COR-L47 (cell line): ENCODE measurements around the gene NCAM2.

Experiments used
- DNase-seq: peaks from one replicate; lab custom pipeline; 2025; lab: John Stamatoyannopoulos, UW

NCAM2 gene

DNA sequence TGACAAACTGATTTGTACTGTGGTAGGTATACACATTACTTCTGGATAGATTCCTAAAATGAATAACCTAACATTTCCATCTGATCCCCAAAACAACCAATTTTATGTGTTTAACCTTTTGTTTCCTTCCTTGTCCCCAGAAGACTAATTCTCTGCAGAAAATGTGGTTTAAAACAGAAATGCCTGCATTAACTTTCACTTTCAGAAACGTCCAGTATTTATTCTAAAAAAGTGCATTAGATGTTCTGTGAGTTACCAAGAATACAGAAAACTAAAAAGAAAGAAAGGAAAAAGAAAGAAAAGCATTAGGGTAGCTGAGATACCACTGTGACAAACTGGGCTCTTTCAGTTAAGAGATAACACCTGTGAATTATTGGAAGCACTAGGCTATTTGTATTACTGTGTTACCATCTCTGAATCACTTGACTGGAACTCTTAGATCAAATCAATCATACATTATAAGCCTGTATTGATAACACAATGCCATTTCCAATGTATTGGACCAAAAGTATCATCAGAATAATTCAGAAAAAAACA lies 177.7 kb downstream of the NCAM2 start:
- DNase-seq = no peak

DNA sequence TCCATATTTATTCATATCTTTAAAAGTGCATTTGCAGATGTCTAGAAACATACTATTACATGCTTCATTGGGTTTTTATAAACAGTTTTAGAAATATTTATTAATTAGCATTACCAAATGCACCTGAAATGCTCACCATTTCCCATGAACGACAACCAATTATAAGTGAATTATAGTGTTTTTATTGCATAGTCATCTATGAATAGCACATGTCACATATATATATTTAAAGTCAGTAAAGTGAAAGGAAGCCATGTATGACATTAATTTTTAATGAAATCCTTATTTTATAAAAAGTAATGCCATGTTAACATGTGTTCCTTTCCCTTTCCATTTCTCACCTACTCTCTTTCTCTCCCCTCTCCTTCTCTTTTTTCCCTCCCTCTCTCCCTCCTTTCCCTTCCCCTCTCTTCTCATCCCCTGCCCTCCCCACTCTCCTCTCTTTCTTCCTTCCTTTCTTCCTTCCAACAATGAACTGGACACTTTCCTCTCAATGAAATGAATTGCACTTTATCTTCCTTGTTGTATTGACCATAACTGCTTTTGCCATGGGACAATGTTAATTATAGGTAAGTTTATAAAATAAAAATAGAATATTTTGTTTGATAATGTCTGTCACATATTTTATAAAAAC lies 179.3 kb downstream of the NCAM2 start:
- DNase-seq = no peak

DNA sequence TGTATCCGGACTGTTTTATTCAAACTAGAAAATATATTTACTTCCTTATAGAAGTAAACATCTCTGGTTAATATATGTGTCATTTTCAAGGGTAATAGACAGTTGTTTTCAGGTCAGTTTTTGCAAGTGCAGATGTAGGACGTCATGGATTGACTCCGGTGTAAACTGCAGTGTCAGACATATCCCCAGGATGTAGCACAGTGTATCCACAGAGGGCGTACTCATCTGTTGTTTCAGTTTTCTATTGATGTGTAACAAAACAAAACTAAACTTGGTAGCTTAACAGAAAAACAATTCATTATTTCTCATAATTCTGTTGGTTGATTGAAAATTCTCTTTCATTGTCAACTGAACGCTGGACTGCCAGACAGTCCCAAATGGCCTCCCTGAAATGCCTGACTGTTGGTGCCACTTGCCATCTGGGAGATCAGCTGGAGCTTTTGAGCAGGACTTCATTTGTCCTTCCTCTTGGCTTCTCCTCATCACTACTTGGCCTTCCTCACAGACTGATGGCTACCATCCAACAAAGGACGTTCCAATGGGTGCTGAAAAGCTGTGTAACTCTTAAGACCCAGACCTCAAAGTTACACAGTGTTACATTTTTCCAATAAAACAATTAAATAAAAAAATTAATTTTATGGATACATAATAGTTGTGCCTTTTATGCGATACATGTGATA lies 181.6 kb downstream of the NCAM2 start:
- DNase-seq = no peak

DNA sequence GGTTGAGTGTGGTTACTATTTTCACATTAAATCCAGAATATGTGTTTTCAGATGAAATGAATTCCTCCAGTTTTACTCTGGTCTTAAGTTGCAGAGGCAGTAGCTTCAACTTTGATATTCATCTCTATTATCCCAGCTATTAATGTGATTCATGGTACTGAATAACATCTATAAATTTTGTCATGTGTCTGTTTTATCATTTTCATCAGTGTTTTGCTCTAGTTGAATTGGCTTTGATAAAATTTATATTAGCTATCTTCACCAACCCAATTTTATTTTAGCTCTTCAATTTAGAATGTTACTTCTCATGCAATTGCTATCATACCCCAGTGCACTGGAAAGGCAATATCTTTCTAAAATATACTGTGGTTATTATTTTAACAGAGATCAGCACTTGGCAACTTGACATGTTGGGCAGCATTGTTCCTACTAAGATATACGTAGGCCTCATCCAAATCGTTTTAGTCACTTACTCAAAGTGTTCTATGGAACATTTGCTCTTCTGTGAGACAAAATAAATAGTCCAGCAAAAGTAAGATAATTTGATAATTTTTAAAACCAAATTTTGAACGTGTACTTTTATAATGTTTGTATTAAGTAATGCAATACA lies 184.3 kb downstream of the NCAM2 start:
- no peak for DNase-seq

DNA sequence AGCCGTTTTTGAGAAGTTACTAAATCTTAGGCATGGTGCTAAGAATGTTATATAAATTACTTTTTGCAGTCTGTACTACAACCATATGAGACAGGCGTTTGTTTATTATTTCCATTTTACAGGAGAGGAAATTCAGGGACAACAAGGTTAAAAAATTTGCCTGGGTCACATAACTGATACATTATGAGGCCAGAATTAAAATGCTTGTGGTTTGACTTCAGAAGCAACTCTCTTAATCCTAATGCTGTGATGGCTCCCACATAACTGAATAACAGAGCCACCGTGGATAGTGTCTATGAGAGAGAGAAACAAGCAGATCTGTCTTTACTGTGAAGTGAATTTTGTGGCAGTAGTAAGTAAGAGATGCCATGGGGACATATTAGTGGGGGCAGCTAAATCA lies 184.9 kb downstream of the NCAM2 start:
- no peak for DNase-seq

DNA sequence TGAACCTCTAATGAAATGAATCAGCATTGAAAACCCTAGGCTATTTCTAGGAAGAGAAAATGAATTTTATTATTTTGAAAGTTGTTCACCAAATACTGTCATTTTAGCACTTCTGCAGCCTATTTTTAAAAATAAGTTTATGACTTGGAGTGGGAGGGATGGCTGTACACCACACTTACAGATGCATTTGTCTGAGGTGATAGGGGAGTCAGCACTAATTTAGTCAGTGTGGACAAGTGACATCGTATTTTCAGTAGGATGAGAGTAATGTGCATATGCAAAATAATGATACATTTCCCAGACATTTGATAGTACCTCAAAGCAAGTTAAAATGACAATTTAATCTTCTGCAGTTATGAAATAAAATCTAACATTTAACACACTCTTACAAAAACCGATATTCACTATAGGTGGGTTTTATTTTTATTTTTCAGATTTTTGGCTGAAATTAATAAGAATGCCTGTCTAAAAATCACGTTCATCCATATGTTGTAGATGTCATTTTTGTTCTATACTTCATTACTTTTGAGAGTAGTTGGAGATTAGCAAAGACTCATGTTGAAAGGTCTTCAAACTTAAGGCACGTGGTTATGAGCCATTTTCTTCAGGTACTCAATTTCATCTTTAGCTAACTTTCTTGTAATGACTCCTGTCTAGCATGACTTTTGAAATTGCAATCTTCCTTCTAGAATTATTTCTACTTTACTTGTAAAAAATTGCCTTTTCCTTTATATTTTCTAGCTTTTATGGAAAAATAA lies 186.7 kb downstream of the NCAM2 start:
- no peak for DNase-seq

DNA sequence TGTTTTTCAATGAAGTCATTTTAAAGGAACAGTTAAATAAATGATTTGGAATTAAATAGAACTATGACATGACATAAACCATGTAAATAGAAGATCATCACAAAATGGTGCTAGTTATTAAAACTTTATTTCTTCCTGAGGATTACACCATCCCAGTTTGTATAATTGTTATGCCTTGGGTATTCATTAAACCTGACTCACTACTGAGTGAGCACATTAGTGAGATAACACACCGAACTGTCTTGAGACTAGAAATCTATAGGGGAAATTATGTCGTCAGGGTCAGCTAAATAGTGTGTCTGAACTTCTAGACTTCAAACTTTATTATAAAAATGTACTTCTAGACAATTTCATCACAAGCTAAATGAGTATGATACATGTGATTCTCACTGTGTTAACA lies 189.4 kb downstream of the NCAM2 start:
- no peak for DNase-seq

DNA sequence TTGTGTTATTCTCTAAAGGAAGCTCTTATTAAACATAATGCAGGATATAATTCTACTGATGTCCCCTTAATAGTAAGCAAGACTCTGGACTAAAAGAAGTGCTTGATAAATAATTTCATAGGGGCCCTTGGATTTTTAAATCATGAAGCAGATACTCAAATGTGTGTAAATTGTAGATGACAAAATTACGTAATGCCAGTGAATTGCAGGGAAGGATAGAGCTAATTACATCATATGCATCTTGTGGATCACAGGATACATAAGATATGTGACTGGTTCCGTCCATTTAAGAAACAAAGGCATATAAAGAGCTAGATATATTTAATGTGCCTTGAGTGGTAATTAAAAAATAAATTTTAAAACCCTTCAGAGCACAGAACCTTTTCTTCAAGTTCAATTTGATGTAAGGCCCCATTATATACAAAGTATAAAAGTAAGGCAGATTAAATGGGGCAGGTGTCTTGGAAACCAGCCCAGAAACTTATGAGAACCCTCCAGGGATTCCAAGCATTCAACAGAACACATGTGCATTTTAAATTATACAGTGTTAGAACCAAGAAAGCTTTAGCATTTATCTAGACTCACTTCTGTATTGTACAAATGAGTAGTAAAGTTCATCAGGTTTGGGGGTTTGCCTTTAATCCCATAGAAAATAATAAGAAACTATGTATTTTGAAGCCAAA lies 190.4 kb downstream of the NCAM2 start:
- peak; percentile 14 for DNase-seq

DNA sequence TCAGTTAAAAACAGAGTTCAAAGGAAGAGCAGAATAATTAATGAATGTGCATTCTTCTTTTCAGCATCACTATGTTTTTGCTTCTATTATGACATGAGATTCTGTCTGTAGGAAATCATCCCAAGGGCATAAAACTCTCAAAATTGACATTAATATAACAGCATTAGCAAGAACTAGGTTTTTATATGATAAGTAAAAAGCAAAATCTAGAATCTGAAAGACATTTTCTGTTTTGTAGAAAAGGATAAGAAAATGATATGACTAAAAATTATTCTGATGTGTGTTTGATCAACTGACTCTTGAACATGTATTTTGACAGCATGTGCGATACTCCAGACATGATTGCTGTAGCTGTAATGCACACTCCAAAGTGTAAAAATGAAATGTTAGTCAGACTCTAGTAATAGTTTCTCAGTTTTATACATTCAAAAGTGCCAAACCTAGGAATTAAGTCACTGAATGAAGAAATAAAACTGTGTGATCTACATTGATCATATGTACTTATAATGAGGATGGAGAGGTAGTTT lies 197.3 kb downstream of the NCAM2 start:
- no peak for DNase-seq

DNA sequence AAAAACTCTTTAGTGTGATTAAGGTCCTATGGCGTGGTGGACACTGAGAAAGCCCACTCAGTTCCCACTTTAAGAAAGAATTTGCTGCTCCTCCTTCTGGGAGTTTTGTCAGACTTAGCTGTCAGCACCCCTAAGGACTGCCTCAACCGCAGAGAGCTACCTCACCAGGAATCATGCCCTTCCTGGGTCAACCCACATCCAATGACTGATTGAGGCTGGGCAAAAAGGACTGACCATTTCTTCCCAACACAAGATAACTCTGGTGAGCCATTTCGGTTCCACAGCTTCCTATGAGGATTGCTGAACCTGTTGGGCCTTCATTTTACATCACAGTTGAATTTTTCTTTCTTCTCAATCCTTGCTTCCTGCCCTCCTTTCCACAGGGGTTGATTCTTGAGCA lies 197.9 kb downstream of the NCAM2 start:
- DNase-seq = no peak

DNA sequence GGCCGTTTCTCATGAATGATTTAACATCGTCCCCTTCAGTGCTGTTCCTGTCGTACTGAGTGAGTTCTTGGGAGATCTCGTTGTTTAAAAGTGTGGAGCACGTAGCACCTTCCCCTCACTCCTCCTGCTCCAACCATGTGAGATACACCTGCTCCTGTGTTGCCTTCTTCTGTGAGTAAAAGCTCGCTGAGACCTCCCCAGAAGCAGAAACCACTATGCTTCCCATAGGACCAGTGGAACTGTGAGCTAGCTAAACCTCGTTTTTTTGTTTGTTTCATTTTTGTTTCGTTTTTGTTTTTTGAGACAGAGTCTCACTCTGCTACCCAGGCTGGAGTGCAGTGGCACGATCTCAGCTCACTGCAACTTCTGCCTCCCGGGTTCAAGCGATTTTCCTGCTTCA lies 198.6 kb downstream of the NCAM2 start:
- no peak for DNase-seq

DNA sequence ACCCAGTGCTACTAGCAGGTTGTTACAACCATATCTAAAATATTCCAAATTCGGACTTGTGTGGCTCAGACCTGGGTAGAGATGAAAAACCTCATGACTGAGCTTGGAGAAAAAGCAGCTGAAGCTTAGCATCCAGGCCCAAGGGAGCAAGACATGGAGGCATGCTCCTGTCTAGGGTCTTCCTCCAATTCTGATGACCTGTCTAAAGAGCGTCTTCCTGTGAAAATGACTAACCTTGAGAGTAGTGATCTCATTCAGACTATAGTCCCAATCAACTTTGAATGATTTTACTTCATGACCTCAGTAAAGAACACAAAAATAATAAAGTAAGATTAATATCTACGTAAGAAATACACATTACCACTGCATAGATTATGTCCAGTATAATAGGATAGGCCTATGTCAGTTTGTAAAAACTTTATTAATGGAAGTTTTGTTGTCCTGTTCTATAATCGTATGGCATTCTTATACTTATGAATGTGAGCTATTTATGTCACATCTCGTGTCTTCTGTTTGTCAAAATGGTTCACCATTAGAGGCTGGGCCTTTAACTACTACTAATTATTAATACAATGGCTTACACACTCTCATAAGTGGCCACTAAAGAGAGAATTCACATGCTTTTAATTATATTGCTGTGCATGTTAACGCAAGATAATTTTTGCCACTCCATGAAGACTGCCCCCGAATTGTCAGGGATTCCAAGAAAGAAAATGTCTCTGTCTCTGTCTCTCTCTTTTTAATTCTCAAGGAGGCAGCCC lies 201.3 kb downstream of the NCAM2 start:
- no peak for DNase-seq

DNA sequence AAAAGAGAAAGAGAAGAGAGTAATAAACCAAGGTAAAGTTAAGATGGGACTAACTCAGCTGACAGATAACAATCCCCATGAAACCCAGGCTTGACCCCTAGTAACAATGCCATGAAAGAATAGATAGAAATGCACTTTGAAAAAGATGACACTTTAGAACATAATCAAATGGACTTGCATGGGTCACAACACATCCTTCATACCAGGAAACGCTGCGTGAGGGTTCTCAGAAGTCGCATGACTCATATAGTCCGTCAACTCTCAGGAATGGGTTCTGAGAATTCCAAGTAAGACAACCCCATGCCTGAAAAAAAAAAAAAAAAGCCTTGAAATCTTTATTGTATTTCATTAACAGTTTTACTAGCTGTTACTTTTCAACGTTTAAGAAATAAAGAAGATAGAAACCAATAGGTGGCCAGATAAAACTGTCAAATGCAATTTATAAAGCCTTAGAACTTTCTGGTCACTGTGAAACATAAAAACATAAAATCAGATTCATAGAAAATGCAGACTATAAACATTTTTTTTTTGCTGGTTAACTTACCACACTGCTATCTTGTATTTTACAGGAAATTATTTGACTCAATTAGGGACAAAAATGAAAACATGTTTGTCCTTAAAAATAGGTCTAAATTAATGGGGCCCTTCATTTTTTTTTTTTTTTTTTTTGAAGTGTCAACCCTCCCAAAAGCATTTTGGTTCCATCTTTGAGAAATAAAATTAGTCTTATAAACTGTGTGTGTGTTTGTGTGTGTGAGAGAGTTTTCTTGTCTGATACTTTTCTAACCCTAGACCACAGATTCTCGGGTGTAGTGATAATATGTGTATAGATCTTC lies 202.1 kb downstream of the NCAM2 start:
- no peak for DNase-seq

DNA sequence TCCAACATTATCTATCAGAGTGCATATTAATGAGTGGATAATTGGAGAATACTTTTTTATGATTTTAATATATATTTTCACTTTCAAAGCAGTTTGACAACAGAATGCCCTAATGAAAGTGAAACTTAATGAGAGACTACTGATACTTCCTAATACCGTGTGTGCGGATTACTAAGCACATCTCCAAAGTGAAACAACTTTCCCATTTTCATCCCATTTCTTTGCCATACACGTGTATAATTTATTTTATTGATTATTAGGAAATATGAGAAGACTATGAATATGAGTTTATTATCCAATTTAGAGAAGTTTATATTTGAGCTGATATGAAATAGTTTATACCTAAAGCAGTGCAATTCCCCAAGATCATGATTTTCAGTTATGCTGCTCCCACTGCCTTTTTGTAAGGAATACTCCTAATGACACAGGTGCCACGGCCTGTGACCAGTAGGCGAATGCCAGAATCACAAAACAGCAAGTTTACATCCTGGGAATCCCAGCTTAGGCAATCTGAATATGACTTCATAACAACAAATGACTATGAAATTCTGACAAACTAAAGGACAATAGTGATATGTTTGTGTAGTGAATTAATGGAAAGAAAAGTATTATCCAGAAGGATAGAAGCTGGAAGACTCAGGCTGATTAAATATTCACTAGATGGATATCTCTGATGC lies 202.9 kb downstream of the NCAM2 start:
- DNase-seq = no peak

DNA sequence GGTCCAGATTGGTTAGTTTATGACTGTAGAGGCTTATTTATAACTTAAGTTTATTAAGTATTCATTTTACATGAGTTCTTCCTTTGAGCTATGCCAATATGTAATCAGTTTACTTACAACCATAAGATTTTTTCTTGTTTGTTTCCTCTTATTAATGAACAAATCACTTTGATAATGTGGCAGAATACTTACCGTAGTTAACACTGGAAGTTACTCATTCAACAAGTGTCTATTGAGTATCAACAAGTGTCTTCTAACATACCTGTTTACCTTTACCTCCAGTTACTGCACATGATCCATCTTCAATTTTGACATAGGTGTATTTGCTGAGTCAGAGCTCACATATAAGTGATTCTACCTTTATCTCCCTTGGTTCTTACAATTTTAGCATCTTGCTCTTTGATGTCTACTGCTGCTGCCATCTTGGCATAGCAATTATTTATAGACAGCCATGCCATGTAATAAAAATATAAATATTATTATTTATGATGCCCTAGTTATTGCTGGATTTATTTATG lies 205.7 kb downstream of the NCAM2 start:
- DNase-seq = no peak

DNA sequence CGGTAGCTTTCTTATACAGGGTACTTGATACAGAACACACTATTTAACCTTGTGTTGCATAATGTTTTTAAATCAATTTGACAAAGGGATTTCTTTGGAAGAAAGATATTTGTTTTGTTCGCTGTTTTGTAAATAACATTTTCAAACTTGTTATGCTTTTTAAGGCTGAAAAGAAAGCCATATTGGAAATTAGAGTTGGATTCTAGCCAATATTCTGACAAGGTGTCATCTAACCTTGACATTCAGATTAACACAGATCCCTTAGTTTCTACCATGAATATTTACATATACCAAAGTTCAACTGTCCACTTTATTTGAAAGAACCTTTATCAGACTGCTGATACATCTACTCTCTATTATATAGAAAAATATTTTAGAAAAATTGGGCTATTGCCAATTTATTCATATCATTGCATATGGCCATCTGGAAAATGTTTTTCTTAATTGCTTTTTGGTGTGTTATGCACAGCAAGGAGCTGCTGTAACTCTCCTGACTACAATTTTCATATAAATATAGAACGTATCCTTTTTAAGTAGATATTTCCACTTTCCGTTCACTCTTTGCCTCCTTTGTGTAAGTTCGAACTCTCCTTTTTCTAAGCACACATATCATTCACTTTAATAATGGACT lies 206.3 kb downstream of the NCAM2 start:
- DNase-seq = no peak

DNA sequence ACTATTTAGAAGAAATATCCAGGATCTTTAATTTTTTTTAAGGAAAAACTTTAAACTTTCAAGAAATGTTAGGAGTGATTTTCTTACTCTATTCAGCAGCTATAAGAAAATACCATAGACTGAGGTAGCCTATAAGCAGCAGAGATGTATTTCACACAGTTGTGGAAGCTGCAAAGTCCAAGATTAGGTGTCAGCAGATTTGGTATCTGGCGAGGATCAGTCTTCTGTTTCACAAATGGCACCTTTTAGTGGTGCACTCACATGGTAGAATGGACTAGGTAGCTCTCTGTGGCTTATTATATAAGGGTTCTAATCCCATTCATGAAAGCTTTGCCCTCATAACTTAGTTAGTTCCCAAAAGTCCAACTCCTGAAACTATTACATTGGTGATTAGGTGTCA lies 207.4 kb downstream of the NCAM2 start:
- no peak for DNase-seq

DNA sequence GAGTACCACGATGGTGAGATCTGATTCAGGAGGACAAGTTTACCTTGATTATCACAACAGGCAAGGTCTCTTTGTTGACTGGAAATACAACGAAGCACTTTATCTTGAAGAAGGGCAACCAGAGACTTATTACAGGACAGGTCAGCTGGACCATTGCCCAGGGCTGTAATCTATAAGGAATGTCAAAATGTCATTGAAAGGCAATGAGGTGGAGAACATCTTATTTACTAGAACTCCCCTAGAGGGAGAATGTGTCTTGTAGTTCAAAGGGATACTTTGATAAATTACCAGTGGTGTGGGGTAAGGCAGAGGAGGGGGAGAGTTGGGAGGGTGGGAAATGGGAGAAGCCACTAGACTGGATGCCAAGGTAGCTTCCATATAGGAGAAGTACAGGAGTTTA lies 212.3 kb downstream of the NCAM2 start:
- no peak for DNase-seq

DNA sequence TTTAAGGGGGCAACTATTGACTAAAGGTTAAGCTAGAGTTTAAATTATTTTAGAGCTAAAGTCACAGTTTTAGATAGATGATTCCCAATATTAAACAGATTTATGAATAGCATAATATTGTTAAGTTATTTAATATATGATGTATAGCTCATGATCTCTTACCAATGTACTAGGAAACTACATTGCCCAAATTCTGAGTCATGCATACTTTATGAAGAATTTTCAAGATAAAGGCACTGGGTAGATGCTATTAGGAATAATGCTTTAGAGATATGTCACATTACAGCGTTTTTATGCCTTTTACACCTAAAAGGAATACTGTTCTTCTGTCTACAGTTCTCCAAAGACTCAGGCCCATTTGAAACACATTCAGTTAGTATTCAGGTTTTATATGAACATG lies 215.1 kb downstream of the NCAM2 start:
- no peak for DNase-seq
